Measurements from ENCODE around the gene TNFRSF1A. TPM values are rescaled to one million over a fixed set of nuclear protein-coding genes. Genes with fewer than 3 reads are reported as not detected.

Gene TNFRSF1A
- total RNA-seq, 1 donor from 2014 or later, result 271 TPM

DNA sequence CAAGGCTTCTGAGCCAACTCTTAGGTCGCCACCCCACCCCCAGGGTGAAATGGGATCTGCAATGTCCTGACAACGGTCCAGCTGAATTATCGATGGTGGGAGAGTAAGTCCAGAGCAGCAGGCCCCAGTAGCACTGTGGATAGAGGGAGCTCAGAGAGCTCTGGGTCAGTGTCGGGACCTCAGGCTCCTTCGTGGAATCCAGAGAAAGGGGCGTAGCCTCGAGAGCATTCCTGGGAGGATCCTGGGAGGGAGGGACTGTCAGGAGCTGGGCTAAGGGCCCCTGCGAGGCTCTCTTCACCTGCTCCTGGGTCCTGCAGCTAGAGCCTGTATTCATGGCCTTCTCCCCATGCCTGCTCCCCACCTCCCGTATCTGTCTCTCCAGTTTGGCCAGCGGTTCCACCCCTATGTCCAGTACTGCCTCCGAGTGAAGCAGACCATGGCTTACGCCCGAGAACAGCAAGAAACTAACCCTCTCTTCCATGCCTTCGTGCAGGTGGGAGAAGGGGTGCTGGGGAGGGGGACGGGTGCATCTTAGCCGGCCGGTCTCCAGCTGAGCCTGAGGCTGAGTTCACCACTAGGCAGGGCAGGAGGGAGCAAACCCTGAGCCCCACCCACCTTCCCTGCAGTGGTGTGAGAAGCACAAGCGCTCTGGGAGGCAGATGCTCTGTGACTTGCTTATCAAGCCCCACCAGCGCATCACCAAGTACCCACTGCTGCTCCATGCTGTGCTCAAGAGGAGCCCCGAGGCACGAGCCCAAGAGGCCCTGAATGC lies 24.8 kb downstream of the TNFRSF1A start:
- H3K27me3 ChIP-seq, result no peaks in the 10 kb centered on the region
- H3K4me3 ChIP-seq, result no peak overlapping the region
- no peak overlapping the region for H3K27ac ChIP-seq
- DNase-seq (ENCODE audit: extremely low spot score in 2 of 2), result no peak
- H3K4me1 ChIP-seq, result peaks cover 15% of the 10 kb centered on the region
- intact Hi-C loops (cut with DNase I), result no loop called here
- H3K9me3 ChIP-seq, result no peaks in the 10 kb centered on the region
- TF ChIP-seq POLR2AphosphoS5 (IDR thresholded peaks at IDR 0.05; ENCODE audit: insufficient read depth in 1 of 2, low read depth in 1 of 2), result no peak
- no peak for TF ChIP-seq POLR2A (IDR thresholded peaks at IDR 0.05)
- TF ChIP-seq, protein P1, sequence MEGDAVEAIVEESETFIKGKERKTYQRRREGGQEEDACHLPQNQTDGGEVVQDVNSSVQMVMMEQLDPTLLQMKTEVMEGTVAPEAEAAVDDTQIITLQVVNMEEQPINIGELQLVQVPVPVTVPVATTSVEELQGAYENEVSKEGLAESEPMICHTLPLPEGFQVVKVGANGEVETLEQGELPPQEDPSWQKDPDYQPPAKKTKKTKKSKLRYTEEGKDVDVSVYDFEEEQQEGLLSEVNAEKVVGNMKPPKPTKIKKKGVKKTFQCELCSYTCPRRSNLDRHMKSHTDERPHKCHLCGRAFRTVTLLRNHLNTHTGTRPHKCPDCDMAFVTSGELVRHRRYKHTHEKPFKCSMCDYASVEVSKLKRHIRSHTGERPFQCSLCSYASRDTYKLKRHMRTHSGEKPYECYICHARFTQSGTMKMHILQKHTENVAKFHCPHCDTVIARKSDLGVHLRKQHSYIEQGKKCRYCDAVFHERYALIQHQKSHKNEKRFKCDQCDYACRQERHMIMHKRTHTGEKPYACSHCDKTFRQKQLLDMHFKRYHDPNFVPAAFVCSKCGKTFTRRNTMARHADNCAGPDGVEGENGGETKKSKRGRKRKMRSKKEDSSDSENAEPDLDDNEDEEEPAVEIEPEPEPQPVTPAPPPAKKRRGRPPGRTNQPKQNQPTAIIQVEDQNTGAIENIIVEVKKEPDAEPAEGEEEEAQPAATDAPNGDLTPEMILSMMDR (IDR thresholded peaks at IDR 0.05), result no peak
- H3K36me3 ChIP-seq, result no peaks in the 10 kb centered on the region

GRCh38 chr12:6315704-6316597 lies 25.9 kb downstream of the TNFRSF1A start:
- Histone ChIP-seq H3K27me3 (no peaks in the 10 kb centered on the region), H3K36me3 (no peaks in the 10 kb centered on the region), H3K27ac (no peak overlapping the region), H3K4me3 (no peak overlapping the region), H3K9me3 (no peaks in the 10 kb centered on the region), H3K4me1 (peaks cover 15% of the 10 kb centered on the region)
- no peak for DNase-seq (ENCODE audit: extremely low spot score in 2 of 2)
- TF ChIP-seq POLR2A (IDR thresholded peaks at IDR 0.05) (no peak), POLR2AphosphoS5 (IDR thresholded peaks at IDR 0.05; ENCODE audit: insufficient read depth in 1 of 2, low read depth in 1 of 2) (no peak)
- TF ChIP-seq, protein P1 (IDR thresholded peaks at IDR 0.05), result no peak
- intact Hi-C loops (cut with DNase I), result no loop called here

GRCh38 chr12:6315184-6315583 lies 26.7 kb downstream of the TNFRSF1A start:
- TF ChIP-seq, protein P1 (IDR thresholded peaks at IDR 0.05), result no peak
- TF ChIP-seq POLR2AphosphoS5 (IDR thresholded peaks at IDR 0.05; ENCODE audit: insufficient read depth in 1 of 2, low read depth in 1 of 2), result no peak
- no peak for TF ChIP-seq POLR2A (IDR thresholded peaks at IDR 0.05)
- Histone ChIP-seq H3K9me3 (no peaks in the 10 kb centered on the region), H3K4me1 (peaks cover 22% of the 10 kb centered on the region), H3K27me3 (no peaks in the 10 kb centered on the region), H3K4me3 (no peak overlapping the region), H3K27ac (no peak overlapping the region), H3K36me3 (no peaks in the 10 kb centered on the region)
- intact Hi-C loops (cut with DNase I), result no loop called here
- DNase-seq (ENCODE audit: extremely low spot score in 2 of 2), result no peak

DNA sequence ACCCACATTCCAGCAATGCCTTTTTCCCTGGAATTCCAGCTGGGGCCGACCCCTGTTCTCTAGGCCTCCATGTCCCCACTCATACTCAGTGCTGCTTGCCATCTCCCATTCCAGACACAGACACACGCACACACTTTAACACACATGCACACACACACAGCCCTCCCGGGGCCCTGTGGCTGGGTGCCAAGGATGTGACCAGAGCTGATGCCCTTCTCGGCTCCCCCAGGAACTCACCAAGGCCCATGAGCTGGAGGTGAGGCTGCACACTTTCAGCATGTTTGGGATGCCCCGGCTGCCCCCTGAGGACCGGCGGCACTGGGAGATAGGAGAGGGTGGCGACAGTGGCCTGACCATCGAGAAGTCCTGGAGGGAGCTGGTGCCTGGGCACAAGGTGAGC lies 27.1 kb downstream of the TNFRSF1A start:
- DNase-seq (ENCODE audit: extremely low spot score in 2 of 2), result no peak
- Histone ChIP-seq H3K27ac (no peak overlapping the region), H3K4me3 (no peak overlapping the region), H3K36me3 (no peaks in the 10 kb centered on the region), H3K27me3 (no peaks in the 10 kb centered on the region), H3K9me3 (no peaks in the 10 kb centered on the region), H3K4me1 (peaks cover 26% of the 10 kb centered on the region)
- intact Hi-C loops (cut with DNase I), result no loop called here
- TF ChIP-seq, protein P1 (IDR thresholded peaks at IDR 0.05), result no peak
- TF ChIP-seq POLR2AphosphoS5 (IDR thresholded peaks at IDR 0.05; ENCODE audit: insufficient read depth in 1 of 2, low read depth in 1 of 2) (no peak), POLR2A (IDR thresholded peaks at IDR 0.05) (no peak)
